RWPE1 (cell line): Measurements from ENCODE around the gene NTSR1.

Experiments used
- CTCF ChIA-PET: fragments of 350-600 bp; sonication (Branson Sonifier 250); formaldehyde crosslinking; extraction: SDS; loops from one replicate; lab custom pipeline; 2021; lab: Yijun Ruan, JAX
- POLR2A ChIA-PET: fragments of 400-600 bp; formaldehyde crosslinking; extraction: SDS; loops from one replicate; lab custom pipeline; 2020; ENCODE audit warnings: antibody characterized with exemption; ENCODE audit not compliant: low non-redundant PET; lab: Yijun Ruan, JAX
- DNase-seq: peaks from one replicate; pipeline ENCODE4 v3.0.0; 2012; ENCODE audit warnings: low spot score
- H3K27ac ChIP-seq: fragments of 450-650 bp; 2 replicates; pipeline ENCODE4 v1.5.1; 2017
- CTCF ChIP-seq: fragments of 450-650 bp; conservative IDR thresholded peaks from 2 replicates; pipeline ENCODE4 v1.5.1; 2017; ENCODE audit warnings: low read depth, mild to moderate bottlenecking

Gene NTSR1

GRCh38 chr20:62774762-62775161, 66.1 kb downstream of the NTSR1 start:
- H3K27ac ChIP-seq, result peak overlapping the region; percentile 99
- DNase-seq, result no peak
- no peak for TF ChIP-seq CTCF

GRCh38 chr20:62775206-62775605, 66.6 kb downstream of the NTSR1 start:
- peak overlapping the region; percentile 99 for H3K27ac ChIP-seq
- ChIA-PET CTCF (interaction anchor here (0.6 to 0.8 kb wide), 2 partner anchors 69 to 71 kb away, joined by 3 read pairs; no protein-coding TSS in a partner anchor), POLR2A (no interaction called here)
- TF ChIP-seq CTCF, result no peak
- no peak for DNase-seq

More at GRCh38 chr20:62774762-62775161, 66.1 kb downstream of the NTSR1 start:
- CTCF ChIA-PET, result no interaction called here
- POLR2A ChIA-PET, result no interaction called here

- no peak for TF ChIP-seq CTCF
- no peak for DNase-seq
- POLR2A ChIA-PET, result no interaction called here
- CTCF ChIA-PET, result interaction anchor here (0.5 to 0.8 kb wide), 2 partner anchors 19 to 72 kb away, joined by 3 read pairs; no protein-coding TSS in a partner anchor
- H3K27ac ChIP-seq, result peak overlapping the region; percentile 99
Measured at GRCh38 chr20:62776035-62776691, 67.5 kb downstream of the NTSR1 start.

- ChIA-PET POLR2A (no interaction called here), CTCF (interaction anchor here (0.5 kb wide), 1 partner anchor 18 kb away, joined by 3 read pairs; no protein-coding TSS in a partner anchor)
- TF ChIP-seq CTCF, result no peak
- peak; percentile 94 for DNase-seq
- H3K27ac ChIP-seq, result peak overlapping the region; percentile 99
Measured at GRCh38 chr20:62776692-62777527, 68.3 kb downstream of the NTSR1 start.

GRCh38 chr20:62777528-62777830, 68.8 kb downstream of the NTSR1 start:
- POLR2A ChIA-PET, result no interaction called here

More at GRCh38 chr20:62777528-62777830, 68.8 kb downstream of the NTSR1 start:
- DNase-seq, result no peak
- peak overlapping the region; percentile 99 for H3K27ac ChIP-seq
- CTCF ChIA-PET, result no interaction called here
- no peak for TF ChIP-seq CTCF
